Measurements from ENCODE around the gene CALHM6.

Gene CALHM6

DNA sequence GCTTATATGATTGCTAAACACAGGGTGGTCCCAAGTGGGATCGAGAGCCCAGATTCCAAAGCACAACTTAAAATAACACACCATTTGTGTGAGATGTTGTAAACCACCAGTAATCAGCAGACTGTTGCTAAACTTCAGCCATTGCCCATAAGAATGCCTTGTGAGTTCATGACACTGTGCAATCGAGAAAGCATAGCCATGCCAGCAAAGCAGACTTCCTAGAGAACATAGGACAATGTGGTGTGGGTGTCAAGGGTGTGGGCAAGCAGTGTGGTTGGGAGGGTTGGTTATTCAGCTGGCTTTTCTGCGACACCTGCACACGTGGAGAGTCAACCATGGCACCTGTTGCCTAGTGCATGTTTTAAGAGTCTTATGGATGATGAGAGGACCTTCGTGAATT lies 16.1 kb upstream of the CALHM6 start:
- no peak for DNase-seq (ENCODE audit: low spot score)
- TF ChIP-seq, protein P1, sequence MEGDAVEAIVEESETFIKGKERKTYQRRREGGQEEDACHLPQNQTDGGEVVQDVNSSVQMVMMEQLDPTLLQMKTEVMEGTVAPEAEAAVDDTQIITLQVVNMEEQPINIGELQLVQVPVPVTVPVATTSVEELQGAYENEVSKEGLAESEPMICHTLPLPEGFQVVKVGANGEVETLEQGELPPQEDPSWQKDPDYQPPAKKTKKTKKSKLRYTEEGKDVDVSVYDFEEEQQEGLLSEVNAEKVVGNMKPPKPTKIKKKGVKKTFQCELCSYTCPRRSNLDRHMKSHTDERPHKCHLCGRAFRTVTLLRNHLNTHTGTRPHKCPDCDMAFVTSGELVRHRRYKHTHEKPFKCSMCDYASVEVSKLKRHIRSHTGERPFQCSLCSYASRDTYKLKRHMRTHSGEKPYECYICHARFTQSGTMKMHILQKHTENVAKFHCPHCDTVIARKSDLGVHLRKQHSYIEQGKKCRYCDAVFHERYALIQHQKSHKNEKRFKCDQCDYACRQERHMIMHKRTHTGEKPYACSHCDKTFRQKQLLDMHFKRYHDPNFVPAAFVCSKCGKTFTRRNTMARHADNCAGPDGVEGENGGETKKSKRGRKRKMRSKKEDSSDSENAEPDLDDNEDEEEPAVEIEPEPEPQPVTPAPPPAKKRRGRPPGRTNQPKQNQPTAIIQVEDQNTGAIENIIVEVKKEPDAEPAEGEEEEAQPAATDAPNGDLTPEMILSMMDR (IDR thresholded peaks at IDR 0.05; ENCODE audit: extremely low read depth, missing control alignments), result no peak

DNA sequence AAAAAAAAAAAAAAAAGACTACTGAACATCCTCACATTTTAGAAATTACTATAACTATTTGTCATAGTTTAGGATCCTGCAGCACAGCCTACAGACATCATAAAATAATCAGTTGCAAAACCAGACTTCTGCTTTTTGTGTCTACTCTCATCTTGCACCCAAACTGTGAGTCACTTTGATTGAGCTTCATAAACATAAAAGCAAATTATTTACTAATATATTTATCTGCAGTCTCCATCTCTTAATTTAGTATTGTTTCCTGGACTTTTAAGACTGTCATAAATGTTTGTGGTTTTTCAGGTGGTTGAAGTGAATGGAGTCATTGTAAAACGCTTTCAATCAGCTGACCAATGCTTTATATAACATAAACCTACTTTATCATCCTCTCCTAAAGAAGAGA lies 14.8 kb upstream of the CALHM6 start:
- TF ChIP-seq, protein P1 (IDR thresholded peaks at IDR 0.05; ENCODE audit: extremely low read depth, missing control alignments), result no peak
- no peak for DNase-seq (ENCODE audit: low spot score)

GRCh38 chr6:116447052-116447451 lies 14.1 kb upstream of the CALHM6 start:
- TF ChIP-seq, protein P1 (IDR thresholded peaks at IDR 0.05; ENCODE audit: extremely low read depth, missing control alignments), result no peak
- DNase-seq (ENCODE audit: low spot score), result no peak

GRCh38 chr6:116447496-116448011 lies 13.6 kb upstream of the CALHM6 start:
- DNase-seq (ENCODE audit: low spot score), result no peak
- TF ChIP-seq, protein P1 (IDR thresholded peaks at IDR 0.05; ENCODE audit: extremely low read depth, missing control alignments), result no peak

DNA sequence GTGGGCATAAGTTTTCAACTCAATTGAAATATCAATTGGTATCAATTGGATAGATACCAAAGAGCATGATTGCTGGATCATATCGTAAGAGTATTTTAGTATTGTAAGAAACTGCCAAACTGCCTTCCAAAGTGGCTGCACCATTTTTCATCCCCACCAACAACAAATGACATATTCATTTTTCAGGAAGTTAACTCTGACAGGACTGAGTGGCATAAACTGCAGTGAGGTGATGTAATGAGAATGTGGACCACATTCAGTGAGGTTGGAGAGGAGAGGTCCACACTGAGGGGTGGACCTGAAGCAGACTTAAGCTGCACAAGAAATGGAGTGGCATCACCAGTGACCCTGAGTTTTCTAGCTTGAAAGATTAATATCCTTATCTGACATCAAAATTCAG lies 11.6 kb upstream of the CALHM6 start:
- no peak for DNase-seq (ENCODE audit: low spot score)
- TF ChIP-seq, protein P1 (IDR thresholded peaks at IDR 0.05; ENCODE audit: extremely low read depth, missing control alignments), result no peak

- TF ChIP-seq, protein P1 (IDR thresholded peaks at IDR 0.05; ENCODE audit: extremely low read depth, missing control alignments), result no peak
- DNase-seq (ENCODE audit: low spot score), result no peak
Observed at GRCh38 chr6:116450185-116450710, 10.9 kb upstream of the CALHM6 start.

DNA sequence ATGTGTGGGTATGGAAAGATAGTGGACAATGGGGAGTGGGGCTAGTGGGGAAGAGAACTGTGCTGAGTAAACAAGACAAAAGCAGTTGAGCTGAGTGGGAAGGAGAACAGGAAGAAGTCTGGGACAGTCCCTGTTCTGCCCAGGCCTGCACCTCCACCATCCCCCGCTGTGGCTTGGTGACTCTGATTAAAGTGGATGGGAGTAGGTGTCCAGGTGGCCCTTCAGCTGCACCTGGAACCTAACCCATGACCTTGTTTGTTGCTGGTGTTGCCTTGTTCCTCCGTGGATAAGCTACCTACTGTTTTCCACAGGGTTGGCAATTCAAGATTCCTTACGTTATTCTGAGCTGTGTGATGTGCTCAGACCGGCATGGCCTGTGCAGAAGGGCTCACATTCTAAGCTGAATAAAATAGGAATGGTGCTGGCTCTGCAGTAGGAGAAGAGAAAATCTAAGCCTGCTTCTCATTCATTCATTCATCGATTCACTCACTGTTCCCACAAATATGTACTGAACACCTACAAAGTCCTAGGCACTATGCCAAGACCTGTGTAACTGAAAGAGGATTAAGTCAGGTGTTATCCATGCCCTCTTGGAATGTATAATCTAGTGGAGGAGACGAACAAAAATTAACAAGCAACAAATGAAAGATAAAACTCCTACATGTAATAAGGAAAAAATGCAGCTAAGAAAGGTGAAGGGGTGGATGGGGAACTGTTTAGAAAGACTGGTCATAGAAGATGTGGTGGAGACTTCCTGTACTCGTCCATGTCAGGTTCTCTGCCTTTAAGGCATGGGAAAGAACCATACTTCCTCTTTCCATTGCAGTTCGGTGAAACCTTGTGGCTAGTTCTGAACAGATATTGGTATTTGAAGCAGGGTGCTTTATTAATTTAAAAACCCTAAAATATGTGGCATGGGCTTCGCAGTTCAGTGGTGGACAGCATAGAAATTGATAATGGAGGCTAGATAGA lies 10.1 kb upstream of the CALHM6 start:
- TF ChIP-seq, protein P1 (IDR thresholded peaks at IDR 0.05; ENCODE audit: extremely low read depth, missing control alignments), result no peak
- DNase-seq (ENCODE audit: low spot score), result peak; percentile 55
